Left ventricle myocardium inferior (tissue), 1 donor: ENCODE data around the gene NEUROD1. TPM values are rescaled to one million over a fixed set of nuclear protein-coding genes. Genes with fewer than 3 reads are reported as not detected.

Experiments used
- DNase-seq: peaks from one replicate; pipeline ENCODE4 v3.0.0-alpha.2; 2020
- H3K27ac ChIP-seq: fragments of 200-600 bp; replicated peaks from 2 replicates; pipeline ENCODE4 v1.8.0; 2021
- H3K27me3 ChIP-seq: fragments of 200-600 bp; 2 replicates; pipeline ENCODE4 v1.8.0; 2021; ENCODE audit warnings: low read depth
- H3K36me3 ChIP-seq: fragments of 200-600 bp; 2 replicates; pipeline ENCODE4 v1.8.0; 2021
- H3K4me1 ChIP-seq: fragments of 200-600 bp; 2 replicates; pipeline ENCODE4 v1.8.0; 2021
- H3K4me3 ChIP-seq: fragments of 200-600 bp; 2 replicates; pipeline ENCODE4 v1.8.0; 2021; ENCODE audit warnings: mild to moderate bottlenecking, moderate library complexity
- H3K9me3 ChIP-seq: fragments of 200-600 bp; replicated peaks from 2 replicates; pipeline ENCODE4 v1.8.0; 2021
- intact Hi-C: fragments of 100-400 bp; cut with micrococcal nuclease; formaldehyde crosslinking; loops from one replicate; pipeline ENCODE4 v1.11.0; 2022
- total RNA-seq: library from RNA; stranded (reverse); fragmentation: NEBNext Ultra II Directional; extraction: Animal tissue kit (Norgen Biotek cat#: 25700); gene quantifications from one replicate; pipeline ENCODE4 v1.2.1, GENCODE V29; 2021
- TF ChIP-seq, protein P1 (sequence below): fragments of 200-600 bp; IDR thresholded peaks from 2 replicates; pipeline ENCODE4 v1.8.0; 2021; ENCODE audit warnings: antibody characterized with exemption, mild to moderate bottlenecking, borderline replicate concordance
- donor health status: DM: no; HTN: yes; CAD: no; lungs with severe emphysema.

NEUROD1 gene
- total RNA-seq, 1 donor from 2014 or later = not detected

GRCh38 chr2:181627545-181627944 is 52.8 kb downstream of the NEUROD1 start:
- no peaks in the 10 kb centered on the region for H3K9me3 ChIP-seq
- no peak for DNase-seq
- peaks cover 15% of the 10 kb centered on the region for H3K27me3 ChIP-seq
- no peaks in the 10 kb centered on the region for H3K4me1 ChIP-seq
- no peak overlapping the region for H3K27ac ChIP-seq
- H3K4me3 ChIP-seq = no peak overlapping the region
- intact Hi-C loops = no loop called here
- TF ChIP-seq, protein P1, sequence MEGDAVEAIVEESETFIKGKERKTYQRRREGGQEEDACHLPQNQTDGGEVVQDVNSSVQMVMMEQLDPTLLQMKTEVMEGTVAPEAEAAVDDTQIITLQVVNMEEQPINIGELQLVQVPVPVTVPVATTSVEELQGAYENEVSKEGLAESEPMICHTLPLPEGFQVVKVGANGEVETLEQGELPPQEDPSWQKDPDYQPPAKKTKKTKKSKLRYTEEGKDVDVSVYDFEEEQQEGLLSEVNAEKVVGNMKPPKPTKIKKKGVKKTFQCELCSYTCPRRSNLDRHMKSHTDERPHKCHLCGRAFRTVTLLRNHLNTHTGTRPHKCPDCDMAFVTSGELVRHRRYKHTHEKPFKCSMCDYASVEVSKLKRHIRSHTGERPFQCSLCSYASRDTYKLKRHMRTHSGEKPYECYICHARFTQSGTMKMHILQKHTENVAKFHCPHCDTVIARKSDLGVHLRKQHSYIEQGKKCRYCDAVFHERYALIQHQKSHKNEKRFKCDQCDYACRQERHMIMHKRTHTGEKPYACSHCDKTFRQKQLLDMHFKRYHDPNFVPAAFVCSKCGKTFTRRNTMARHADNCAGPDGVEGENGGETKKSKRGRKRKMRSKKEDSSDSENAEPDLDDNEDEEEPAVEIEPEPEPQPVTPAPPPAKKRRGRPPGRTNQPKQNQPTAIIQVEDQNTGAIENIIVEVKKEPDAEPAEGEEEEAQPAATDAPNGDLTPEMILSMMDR = no peak
- no peaks in the 10 kb centered on the region for H3K36me3 ChIP-seq

- H3K27ac ChIP-seq = no peak overlapping the region
- no peaks in the 10 kb centered on the region for H3K4me1 ChIP-seq
- H3K9me3 ChIP-seq = no peaks in the 10 kb centered on the region
- no peak overlapping the region for H3K4me3 ChIP-seq
- TF ChIP-seq, protein P1 = no peak
- DNase-seq = no peak
- peaks cover 15% of the 10 kb centered on the region for H3K27me3 ChIP-seq
- intact Hi-C loops = no loop called here
- no peaks in the 10 kb centered on the region for H3K36me3 ChIP-seq
These were observed 53.6 kb downstream of the NEUROD1 start for GRCh38 chr2:181626671-181627070.

Other genes with a start within 250 kb of the NEUROD1 start
- gene ITGA4, start 223.1 kb downstream of the NEUROD1 start, total RNA-seq = 0.74 TPM
- gene CERKL, start 23.4 kb downstream of the NEUROD1 start, total RNA-seq = not detected
- gene ITPRID2, start 211.2 kb upstream of the NEUROD1 start, total RNA-seq = 76.0 TPM